Activated CD8-positive, alpha-beta memory T cell treated with anti-CD3 and anti-CD28 coated beads for 24 hours (primary cell): ENCODE data around the gene RPTOR.
"Not testable (repeated sequence)": the region's sequence is repeated elsewhere in the genome, so short reads cannot be mapped to it uniquely, and the experiment has no call there.

Experiments used
- DNase-seq: peaks from one replicate; pipeline ENCODE4 v3.0.0-alpha.2; 2020

RPTOR gene

DNA sequence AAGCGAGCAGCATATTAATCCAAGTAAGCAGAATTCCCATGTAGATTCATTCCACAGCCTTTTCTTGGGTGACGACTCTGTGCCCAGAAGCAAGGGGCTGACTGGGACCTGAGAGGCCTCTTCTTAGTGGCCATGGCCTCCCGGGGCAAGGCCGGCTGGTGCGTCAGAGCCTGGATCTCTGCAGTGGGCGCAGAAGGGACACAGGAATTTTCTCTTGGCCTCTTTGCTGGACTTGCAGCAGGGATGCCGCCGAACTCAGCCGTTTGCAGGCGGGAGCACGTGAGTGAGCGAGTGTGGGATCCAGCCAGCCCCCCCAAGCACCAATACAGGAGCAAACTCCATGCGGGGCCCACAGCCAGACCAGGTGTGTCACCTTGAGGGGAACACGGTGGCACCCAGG, 151.8 kb downstream of the RPTOR start:
- DNase-seq: no peak

DNA sequence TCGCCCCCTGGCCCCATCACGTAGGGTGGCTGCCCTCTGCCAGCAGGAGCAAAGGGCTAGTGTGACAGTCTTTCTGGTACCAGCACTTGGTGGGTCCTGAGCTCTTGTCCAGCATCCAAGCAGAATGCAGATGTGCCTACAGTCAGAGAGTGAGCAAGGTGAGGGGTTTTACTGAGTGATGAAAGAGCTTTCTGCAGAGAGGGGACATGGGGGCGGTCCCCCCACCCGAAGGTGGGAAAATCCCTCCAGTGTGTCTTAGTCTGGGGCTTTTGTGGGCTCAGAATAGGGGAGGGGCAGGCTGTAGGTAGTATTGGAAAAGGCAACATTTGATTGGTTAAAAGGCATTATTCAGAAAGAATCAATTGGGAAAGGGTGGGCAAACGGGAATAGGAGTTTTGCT, 152.3 kb downstream of the RPTOR start:
- DNase-seq: no peak

DNA sequence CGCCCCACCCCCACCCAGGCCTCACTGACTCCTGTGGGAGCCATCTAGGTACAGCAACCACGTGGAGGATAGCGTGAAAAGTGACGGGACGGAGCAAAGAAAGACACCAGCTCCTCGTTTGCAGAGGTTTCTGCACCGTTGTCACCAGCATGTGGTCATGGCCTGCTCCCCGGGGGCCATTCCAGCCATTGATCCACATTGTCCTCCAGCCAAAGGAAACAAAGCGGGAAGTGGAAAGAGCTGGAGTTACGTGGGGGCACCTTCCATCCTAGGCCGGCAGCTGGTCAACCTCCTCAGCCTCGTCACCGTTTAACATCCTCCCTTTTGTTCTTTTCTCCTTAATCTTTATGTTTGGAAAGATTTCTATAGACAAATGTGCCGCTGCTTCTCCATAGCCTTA, 153.7 kb downstream of the RPTOR start:
- no peak for DNase-seq

DNA sequence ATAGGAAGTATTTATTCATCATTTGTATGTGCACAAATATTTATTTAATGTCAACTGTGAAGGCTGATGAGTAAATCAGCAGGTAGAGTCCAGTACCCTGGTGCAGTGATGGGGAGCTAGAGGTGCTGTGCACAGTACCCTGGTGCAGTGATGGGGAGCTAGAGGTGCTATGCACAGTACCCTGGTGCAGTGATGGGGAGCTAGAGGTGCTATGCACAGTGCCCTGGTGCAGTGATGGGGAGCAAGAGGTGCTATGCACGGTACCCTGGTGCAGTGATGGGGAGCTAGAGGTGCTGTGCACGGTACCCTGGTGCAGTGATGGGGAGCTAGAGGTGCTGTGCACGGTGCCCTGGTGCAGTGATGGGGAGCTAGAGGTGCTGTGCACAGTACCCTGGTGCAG, 154.6 kb downstream of the RPTOR start:
- not testable (repeated sequence) for DNase-seq

DNA sequence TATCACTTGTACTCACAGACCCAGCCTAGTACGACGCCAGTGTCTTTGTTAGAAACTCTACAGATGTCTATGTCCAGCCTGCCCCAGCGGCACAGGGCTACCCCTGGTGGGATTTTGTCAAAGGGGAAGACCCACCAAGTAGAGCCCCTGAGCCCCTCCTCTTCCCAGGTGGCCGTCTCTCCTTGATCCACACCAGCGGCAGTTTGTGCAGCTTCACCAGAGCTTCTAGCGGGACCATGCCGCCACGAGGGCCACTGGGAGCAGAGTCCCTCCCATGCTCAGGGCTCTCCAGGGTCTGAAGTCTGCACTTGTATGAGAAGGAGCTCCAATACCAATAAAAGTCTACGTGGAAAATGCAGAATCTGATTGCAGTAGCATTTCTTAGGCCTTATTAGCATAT, 157.1 kb downstream of the RPTOR start:
- DNase-seq: no peak

DNA sequence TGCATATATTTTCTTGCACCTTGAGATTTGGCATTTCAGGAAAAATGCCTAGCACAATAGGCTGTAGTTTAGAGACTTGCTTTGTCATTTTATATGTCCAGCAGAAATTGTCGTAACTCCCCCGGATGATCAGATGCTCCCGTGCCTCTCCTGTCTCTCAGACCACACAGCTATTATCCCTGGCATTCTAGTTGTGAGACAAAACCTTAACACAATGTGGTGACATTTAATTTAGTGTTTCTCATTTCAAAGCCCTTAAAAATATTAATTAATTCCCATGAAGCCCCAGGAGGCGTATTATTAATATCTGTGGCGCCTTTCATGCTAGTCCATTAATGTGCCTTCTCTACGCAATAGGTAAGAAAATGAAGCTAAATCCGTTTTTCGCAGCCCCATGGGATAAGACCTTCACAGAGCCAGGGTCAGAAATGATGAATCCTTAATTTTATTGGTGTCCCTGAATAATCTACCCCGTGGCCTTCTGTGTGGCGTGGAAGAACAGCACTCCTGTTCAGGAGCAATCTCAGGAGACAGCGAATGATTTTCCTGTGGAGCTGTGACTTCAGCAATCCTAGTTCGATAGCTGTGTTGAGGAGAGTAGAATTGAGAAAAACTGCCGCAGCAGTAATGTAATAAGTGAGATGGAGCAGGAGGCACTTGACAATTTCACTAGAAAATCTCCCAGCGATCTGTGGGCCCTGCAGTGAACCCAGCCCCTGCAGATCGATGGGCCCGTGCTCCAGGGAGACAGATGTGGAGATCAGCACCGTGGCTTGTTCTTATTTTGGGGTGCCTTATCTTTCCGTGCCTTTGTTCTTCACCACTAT, 157.9 kb downstream of the RPTOR start:
- DNase-seq: no peak

DNA sequence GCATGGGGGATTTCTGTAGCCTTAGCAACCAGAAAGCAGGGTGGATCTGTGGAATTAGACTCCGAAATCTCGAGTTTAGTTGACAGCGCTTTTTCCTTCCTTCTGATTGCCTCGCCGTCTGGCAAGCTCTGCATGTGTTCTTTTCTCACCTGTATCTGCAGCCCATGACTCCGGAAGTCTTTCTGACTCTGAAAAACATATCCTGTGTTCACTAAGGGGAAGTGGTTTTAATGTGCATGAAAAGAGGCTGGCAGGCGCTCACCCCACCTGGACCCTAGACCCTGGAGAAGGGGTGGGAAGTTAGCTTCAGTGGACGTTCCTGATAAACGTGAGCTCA, 158.5 kb downstream of the RPTOR start:
- DNase-seq: no peak

DNA sequence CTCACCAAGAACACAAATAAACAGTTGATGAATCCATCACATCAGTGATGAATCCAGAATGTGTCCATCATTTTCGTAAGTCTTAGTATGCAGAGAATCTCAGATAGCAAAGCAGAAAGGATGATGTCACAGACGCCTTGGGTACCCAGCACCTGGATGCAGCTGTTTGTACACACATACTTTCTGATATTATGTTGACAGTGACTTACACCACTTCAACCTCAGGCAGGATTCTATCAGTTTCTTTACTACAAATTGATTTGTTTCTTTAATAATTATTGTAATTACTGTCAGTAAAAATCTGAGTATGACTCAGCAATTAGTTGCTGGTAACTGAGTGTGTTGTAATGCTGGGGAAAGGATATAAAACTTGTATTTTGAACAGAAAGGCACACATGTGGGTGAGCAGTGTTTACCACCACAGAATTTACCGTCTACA, 159.8 kb downstream of the RPTOR start:
- no peak for DNase-seq

DNA sequence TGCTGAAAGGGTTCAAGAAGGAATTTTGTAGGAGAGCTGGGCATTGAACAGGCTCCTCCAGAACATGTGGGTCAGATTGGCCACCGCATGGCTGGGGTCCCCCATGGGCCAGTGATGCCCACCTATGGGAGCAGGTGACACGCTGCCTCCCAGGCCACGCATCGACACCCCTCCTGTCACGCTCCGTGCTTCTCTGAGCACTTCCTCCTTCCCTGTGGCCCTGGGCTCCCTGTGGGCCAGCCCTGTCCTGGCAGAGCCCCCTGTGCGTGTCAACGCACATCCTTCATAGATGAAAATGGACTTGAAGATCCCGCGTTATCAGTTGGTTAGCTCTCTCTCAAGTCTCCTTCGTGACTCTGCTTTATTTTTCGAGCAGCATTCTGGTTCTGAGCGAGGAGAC, 160.3 kb downstream of the RPTOR start:
- DNase-seq: no peak

DNA sequence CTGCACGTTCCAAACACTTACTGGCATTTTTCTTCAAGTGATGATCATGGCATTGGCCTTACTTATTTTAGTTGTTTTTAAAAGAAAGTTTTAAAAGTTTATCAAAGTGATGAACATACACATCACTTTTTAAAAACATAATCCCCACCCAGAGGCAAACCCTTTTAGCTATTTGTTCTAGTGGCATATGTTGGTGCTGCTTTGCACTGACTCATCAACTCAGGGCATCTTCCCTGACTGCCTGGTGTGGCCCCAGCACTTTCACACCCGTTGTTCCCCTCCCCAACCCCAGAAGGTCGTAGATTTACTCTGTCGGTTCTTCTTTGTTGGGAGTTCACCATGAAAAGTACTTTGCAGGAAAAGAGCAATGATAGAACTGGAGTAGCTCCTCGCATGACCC, 161.3 kb downstream of the RPTOR start:
- DNase-seq: no peak

DNA sequence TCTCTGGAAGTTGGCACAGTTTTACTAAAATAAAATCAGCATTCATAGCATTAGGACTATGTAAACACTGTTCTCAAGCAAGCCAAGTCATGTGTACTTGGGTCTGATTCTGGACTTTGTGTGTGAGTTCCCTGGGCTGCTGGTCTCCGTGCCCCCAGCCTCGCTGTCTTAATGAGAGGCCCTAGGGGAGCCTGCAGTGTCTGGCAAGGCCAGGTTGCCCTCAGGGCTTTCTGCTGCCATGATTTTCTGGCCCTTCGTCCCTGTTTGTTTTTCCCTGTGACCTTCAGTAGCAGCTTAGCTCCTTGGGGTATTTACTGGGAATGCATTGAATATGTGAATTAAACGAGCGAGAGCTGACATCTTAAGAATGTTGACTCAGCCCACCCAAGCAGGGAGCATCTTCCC, 161.8 kb downstream of the RPTOR start:
- DNase-seq: no peak

DNA sequence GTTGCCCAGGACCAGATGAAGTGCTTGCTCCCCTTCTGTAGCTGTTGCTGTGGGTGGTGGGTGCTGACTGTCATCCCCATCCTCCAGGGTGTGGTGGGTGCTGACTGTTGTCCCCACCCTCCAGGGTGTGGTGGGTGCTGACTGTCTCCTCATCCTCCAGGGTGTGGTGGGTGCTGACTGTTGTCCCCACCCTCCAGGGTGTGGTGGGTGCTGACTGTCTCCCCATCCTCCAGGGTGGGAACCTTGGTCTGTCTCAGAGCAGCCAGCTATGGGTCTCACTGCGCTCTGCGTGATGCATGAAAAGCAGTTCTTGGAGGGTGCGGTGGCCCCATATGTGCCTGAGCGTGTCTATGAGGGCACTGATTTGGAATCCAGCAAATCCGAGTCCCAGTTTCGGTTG, 163.8 kb downstream of the RPTOR start:
- DNase-seq: no peak

DNA sequence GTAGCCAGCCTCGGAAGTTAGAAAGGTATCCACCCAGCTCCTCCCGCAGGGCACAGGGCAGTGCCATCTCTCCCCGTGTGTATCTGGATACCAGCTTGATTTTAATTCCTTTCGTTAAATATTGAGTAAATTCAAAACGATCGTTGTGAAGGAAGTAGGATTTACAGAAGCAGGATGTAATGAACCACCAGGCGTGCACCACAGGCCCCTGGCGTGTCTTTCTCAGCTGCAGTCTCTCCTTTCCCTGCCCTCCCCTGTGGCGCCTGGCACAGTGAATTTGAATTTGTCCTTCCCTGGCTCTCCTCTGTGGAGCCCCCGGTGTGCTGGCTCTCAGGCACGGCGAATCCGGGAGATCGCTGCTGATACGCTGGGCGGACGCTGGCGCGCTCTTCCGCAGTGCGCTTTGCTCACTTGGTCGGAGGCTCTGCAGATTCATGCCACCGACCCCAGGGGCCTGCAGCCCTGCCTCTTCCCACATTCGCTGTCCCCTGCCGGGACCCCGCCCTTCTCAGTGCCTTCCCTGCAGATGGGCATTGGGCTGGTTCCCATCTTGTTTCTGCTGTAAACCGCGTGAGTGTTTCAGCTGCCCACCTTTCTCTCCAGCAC, 164.6 kb downstream of the RPTOR start:
- no peak for DNase-seq

DNA sequence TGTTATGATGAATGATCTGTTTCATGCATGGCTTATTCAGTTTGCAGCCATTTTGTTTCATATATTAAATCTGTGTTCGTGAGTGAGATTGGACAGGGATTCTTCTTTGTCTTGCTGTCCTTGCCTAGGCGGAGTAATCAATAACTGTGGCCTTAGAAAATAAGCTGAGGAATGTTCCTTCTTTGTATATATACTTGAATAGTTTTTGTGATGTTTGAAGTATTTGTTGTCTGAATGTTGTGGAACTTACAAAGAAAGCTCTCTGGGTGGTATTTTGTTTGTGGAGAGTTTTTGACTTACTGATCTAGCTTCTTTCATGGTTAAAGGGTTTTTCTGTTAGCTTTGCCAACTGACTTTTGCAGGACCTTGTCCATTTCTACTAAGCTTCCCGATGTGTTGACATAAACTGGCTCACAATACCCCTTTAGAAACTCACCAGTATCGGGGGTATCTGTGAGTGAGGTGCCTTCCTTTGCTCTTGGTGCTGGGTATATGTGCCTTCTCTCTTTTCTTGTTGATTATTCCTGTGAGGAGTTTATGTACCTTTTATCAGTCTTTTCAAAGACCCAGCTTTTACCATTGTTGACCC, 166.2 kb downstream of the RPTOR start:
- no peak for DNase-seq

DNA sequence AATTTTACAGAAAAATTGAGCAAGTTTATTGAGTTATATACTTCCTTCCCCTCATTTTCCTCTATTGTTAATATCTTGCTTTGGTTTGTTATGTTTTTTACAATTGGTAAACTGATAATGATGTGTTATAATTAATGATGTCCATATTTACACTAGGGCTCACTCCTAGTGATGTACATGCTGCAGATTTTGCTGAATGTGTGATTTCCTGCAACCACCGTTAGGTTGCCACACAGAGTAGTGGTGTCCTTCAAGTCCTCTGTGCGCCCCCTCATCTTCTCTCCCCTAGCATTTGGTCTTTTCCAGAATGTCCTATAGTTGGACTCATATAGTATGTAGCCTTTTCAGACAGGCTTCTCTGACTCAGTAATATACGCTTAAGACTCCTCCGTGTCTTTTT, 167.5 kb downstream of the RPTOR start:
- DNase-seq: no peak

DNA sequence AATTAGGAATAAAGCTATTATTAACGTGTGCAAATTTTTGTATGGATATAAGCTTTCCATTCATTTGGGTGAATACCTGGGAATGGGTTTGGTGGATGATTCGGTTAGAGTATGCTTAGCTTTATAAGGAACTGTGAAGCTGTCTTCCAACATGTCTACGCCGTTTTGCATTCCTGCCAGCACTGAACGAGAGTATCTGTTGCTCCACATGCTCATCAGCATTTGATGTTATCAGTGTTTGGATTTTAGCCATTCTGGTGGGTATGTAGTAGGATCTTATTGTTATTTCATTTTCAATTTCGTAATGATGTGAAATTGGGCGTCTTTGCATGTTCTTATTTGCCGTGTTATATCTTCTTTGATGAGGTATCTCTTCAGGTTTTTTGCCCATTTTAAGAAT, 168.0 kb downstream of the RPTOR start:
- DNase-seq: no peak

DNA sequence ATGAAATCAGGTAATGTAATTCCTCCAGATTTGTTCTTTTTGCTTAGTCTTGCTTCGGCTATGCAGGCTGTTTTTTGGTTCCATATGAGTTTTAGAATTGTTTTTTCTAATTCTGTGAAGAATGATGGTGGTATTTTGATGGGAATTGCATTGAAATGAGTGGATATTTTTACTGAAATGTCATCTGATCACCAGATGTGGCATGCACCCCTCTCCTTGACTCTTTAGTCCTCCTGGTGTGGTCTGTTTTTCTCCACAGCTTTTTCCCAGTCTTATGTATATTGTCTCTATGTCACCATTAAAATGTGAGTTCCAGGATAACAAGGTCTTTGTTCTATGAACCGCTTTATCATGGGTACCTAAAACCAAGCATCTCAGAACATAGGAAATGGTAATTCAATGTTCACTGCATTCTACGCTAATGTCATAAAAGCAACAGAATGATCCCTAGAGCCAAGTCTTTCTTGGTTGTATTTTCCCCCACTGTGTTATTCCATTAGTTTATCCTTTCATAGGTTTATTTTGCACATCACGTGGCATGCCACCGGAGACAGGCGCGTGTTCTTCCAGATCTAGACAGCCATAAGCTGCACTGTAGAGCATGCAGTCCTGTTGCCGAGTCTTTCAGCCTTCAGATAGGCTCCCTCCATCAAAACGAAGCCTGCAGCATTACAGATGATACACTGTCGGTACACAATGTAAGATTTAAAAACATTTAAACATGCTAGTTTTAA, 172.5 kb downstream of the RPTOR start:
- DNase-seq: no peak

DNA sequence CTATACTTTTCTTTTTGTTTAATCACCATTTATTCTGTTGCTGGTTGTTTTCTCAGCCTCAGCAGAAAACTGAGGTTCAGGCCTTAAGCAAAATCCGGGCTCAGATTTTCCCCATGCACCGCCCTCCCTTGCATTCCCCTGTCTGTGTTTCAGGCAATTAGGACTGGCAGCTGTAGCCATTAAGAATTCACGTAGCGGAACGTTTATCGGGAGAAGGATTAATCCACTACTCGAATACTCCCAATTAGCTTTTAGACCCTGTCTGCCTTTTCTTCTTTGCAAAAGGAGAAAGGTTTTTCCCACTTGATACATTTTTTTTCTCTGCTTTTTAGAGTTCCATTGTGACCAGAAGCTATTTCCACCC, 173.1 kb downstream of the RPTOR start:
- DNase-seq: no peak

DNA sequence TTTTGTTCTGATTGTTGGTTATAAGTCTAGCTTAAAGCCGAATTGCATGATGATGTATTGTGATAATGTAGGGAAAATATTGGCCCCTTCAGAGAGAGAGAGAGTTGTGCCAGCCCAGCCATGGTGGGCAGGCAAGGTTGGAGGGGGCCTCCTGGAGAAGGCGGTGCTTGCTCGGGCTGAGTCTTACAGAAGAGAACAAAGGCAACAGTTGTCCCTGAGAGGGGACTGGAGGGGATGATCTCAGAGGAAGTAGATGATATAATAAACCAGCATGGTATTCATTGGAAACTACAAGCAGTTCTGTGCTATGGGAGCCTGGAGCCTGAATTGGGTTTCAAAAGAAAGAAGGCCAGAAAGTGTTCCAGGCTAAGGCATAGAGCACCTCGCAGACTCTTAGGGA, 173.8 kb downstream of the RPTOR start:
- peak; percentile 47 for DNase-seq

DNA sequence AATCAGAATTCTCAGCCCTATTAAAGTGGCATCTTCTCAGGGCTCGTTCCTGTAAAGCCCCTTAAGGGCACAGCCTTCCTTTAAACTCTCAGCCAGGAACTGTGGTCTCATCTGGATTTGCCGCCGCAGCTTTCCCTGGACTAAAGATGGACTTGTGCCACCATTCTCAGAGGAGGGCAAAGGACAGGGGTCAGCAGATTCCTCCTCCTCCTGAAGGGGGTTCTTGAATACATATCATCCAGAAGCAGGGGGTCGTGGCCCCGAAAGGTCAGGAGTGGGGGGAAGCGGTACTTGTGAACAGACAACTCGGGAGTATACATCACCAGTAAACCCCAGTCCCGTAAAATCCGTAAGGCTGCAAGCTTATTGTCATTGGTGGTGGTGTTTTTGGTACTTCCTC, 174.8 kb downstream of the RPTOR start:
- peak; percentile 38 for DNase-seq

DNA sequence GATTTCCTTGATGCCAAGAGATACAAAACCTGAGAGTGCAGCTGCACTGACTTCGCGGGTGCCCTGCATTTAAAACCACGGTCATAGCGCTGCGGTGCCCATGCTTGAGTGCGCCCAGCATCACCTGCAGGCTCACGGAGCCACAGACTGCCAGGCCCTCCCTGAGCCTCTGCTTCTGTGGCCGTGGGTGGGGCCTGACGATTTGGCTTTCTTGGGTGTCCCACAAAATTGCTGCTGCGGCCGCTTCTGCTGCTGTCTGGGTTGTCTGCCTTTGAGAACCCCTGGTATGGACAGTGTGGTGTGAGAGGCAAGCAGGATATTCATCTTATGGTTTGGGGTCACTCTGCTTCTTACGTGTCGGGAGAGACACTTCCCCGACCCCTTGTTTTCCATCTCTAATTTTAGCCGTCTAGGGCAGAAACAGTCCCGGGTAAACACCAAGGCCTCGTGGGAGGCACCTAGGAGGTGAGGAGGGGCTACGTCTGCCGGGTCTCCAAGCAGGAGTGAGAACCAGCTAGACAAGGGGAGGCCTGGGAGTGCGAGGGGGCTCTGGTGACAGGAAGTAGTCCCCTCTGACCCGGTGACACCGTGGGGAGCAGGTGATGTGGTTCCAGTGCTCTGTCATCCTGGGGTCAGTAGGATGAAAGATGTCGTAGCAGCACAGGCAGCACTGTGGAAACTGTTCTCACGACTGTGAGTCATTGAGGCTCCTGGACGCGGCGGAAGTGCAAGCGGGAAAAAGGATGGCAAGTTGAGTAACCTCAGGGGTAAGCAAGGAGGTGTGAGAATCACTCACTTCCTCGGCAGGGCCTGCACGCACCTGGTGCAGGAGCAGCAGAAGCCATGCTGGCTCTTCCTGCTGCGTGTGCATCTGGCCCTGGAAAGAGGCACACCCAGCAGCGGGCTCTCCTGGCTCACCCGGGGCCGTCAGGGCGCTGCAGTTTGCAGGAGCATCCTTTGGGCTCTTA, 176.3 kb downstream of the RPTOR start:
- peak; percentile 72 for DNase-seq

DNA sequence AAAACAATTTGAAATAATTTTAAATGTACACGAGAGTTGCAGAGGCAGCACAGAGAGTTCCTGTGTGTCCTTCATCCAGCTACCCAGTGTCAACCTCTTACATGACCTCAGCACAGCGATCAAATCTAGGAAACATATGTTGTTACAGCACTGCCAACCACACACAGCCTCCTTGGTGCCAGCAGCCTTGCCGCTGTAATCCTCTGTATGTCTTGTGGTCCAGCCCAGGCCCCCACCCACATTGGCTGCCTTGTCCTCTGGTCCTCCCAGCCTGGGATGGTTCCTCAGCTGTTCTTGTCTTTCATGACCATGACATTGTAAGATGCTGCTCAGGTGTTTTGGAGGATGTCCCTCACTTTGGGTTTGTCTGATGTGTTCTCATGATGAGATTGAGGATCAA, 178.0 kb downstream of the RPTOR start:
- DNase-seq: peak; percentile 54
